Measurements from ENCODE around the gene IGSF22.
"Not testable (repeated sequence)": the region's sequence is repeated elsewhere in the genome, so short reads cannot be mapped to it uniquely, and the experiment has no call there.

Gene IGSF22

GRCh38 chr11:18699848-18700261, 26.1 kb downstream of the IGSF22 start:
- no peak for DNase-seq
- TF ChIP-seq POLR2A (IDR thresholded peaks at IDR 0.05; ENCODE audit: low read length) (no peak), GATA1 (IDR thresholded peaks at IDR 0.05; ENCODE audit: low read depth, low read length) (no peak)

DNA sequence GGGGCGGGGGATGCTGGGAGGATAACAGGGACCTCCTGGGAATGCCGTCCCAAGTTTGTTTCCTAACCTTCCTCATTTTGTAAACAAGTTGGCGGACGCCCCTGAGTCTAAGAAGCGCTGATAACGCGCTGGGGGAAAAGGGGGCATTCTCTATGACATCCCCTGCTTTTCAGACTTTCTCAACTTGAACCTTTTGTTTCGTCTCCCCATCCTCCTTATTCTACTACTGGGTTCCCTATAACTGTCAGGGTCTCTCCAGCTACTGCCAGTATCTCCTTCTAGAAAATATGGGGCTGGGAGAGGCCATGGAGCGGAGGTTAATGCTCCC, 26.8 kb downstream of the IGSF22 start:
- TF ChIP-seq GATA1 (IDR thresholded peaks at IDR 0.05; ENCODE audit: low read depth, low read length) (no peak), POLR2A (IDR thresholded peaks at IDR 0.05; ENCODE audit: low read length) (no peak)
- DNase-seq = no peak

- TF ChIP-seq POLR2A (IDR thresholded peaks at IDR 0.05; ENCODE audit: low read length) (no peak), GATA1 (IDR thresholded peaks at IDR 0.05; ENCODE audit: low read depth, low read length) (no peak)
Observed at GRCh38 chr11:18698341-18699268, 27.4 kb downstream of the IGSF22 start, which contains the start of gene TMEM86A. Gene TMEM86A, plus strand, starts transcription at chr11:18698779. Its CDS starts 108 bp downstream, at chr11:18698887.

GRCh38 chr11:18697576-18697975, 28.4 kb downstream of the IGSF22 start:
- TF ChIP-seq POLR2A (IDR thresholded peaks at IDR 0.05; ENCODE audit: low read length) = no peak
- TF ChIP-seq GATA1 (IDR thresholded peaks at IDR 0.05; ENCODE audit: low read depth, low read length) = no peak
- no peak for DNase-seq

More at GRCh38 chr11:18698341-18699268, 27.4 kb downstream of the IGSF22 start, which contains the start of gene TMEM86A:
- DNase-seq = peak; percentile 79 to 89

DNA sequence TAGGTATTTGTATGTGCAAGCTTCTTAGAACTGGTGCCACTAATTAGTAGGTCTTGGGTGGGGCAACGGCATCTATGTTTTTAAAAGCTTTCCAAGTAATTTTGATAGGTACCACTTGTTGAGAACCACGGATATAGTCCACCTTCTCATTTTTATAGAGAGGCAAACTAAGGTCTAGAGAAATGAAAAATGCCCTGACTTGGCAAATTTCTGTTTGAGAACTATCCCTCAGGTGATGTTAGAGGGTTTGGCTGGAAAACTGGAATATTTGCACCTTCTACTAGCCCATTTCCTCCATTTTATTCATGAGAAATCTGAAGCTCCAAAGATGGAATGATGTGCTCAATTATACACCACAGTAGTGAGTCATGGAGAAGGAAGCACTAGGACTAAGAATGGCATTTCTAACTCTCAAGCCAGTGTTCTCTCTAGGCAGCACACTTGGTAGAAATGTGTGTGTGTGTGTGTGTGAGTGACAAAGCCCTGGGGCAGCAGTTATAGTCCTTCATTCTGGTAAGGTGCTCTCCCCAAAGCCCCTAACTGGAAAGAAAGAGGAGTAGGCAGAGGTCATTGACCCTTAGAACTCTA, 29.3 kb downstream of the IGSF22 start:
- no peak for DNase-seq
- TF ChIP-seq GATA1 (IDR thresholded peaks at IDR 0.05; ENCODE audit: low read depth, low read length) (no peak), POLR2A (IDR thresholded peaks at IDR 0.05; ENCODE audit: low read length) (no peak)

GRCh38 chr11:18692941-18693760, 32.8 kb downstream of the IGSF22 start:
- TF ChIP-seq POLR2A (IDR thresholded peaks at IDR 0.05; ENCODE audit: low read length) (no peak), GATA1 (IDR thresholded peaks at IDR 0.05; ENCODE audit: low read depth, low read length) (no peak)
- DNase-seq = no peak

DNA sequence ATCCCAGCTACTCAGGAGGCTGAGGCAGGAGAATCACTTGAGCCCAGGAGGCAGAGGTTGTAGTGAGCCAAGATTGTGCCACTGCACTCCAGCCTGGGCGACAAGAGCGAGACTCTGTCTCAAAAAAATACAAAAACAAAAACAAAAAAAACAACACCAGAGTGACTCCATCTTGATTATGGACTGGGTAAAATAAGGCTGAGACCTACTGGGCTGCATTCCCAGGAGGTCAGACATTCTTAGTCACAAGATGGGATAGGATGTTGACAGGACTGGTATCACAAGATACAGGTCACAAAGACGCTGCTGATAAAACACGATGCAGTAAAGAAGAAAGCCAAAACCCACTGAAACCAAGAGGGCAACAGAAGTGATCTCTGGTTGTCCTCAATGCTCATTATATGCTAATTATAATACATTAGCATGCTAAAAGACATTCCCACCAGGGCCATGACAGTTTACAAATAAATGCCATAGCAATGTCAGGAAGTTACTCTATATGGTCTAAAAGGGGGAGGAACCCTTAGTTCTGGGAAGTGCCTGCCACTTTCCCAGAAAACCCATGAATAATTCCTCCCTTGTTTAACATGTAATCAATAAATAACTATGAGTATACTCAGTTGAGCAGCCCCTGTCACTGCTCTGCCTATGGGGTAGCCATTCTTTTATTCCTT, 34.4 kb downstream of the IGSF22 start:
- not testable (repeated sequence) for DNase-seq

- TF ChIP-seq GATA1 (IDR thresholded peaks at IDR 0.05; ENCODE audit: low read depth, low read length) = no peak
- no peak for TF ChIP-seq POLR2A (IDR thresholded peaks at IDR 0.05; ENCODE audit: low read length)
- no peak for DNase-seq
Observed at GRCh38 chr11:18684267-18684666, 41.7 kb downstream of the IGSF22 start.

- no peak for TF ChIP-seq POLR2A (IDR thresholded peaks at IDR 0.05; ENCODE audit: low read length)
- TF ChIP-seq GATA1 (IDR thresholded peaks at IDR 0.05; ENCODE audit: low read depth, low read length) = no peak
- no peak for DNase-seq
Observed at GRCh38 chr11:18682466-18682865, 43.5 kb downstream of the IGSF22 start.

DNA sequence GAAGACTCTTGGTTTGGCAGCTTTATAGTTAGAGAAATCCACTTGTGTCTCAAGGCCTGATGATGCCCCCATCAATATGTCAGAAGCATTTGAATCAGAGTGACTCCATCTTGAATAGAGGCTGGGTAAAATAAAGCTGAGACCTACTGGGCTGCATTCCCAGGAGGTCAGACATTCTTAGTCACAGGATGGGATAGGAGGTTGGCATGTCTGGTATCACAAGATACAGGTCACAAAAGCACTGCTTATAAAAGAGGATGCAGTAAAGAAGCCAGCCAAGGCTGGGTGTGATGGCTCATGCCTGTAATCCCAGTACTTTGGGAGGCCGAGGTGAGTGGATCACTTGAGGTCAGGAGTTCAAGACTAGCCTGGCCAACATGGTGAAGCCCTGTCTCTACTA, 44.0 kb downstream of the IGSF22 start:
- DNase-seq = not testable (repeated sequence)

DNA sequence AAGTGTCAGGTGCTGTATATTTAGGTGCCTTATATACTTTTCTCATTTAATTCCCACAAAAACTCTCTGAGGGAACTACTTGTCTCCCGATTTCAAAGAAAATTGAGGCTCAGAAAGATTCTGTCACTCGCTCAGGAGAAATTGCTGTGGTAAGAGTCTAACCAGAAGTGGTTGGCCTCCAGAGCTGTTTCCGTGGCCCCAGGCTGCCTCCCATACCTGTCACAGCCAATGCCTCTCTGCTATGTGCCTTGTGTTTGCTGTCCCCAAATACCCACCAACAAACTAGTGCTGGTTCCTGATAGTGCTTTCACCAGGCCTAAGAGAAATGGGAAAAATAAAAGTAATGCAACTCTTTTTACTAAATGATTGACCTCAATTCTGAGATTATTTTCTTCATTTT, 48.4 kb downstream of the IGSF22 start:
- DNase-seq = no peak
- TF ChIP-seq POLR2A (IDR thresholded peaks at IDR 0.05; ENCODE audit: low read length) = no peak
- no peak for TF ChIP-seq GATA1 (IDR thresholded peaks at IDR 0.05; ENCODE audit: low read depth, low read length)

- DNase-seq = no peak
- TF ChIP-seq GATA1 (IDR thresholded peaks at IDR 0.05; ENCODE audit: low read depth, low read length) (no peak), POLR2A (IDR thresholded peaks at IDR 0.05; ENCODE audit: low read length) (no peak)
Observed at GRCh38 chr11:18676803-18677202, 49.2 kb downstream of the IGSF22 start.

DNA sequence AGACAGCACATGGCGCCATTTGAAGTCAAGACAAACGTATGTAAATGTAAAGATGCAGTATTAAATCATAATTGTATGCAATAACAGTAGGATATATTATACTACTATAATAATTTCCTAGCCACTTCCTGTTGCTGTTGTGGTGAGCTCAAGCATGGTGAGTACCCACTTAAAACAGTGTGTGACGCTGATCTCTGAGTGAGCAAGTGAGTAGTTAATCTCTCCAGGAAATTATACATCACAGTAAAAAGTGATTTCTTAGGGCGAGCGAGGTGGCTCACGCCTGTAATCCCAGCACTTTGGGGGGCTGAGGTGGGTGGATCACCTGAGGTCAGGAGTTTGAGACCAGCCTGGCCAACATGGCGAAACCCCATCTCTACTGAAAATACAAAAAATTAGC, 53.8 kb downstream of the IGSF22 start:
- DNase-seq = not testable (repeated sequence)

- no peak for TF ChIP-seq POLR2A (IDR thresholded peaks at IDR 0.05; ENCODE audit: low read length)
- TF ChIP-seq GATA1 (IDR thresholded peaks at IDR 0.05; ENCODE audit: low read depth, low read length) = no peak
- DNase-seq = no peak
Observed at GRCh38 chr11:18671246-18671645, 54.7 kb downstream of the IGSF22 start.

All from erythroblast (primary cell).